ENCODE data around the gene TCERG1L.
A peak's percentile ranks its signal among the peaks of the same experiment; 100 is the strongest.
"Not testable (repeated sequence)": the region's sequence is repeated elsewhere in the genome, so short reads cannot be mapped to it uniquely, and the experiment has no call there.

Gene TCERG1L

GRCh38 chr10:131311661-131312477, at the start of gene TCERG1L:
TSS of gene TCERG1L (minus strand) at chr10:131311721. CDS start at chr10:131311635, 86 bp downstream.
- no peak for DNase-seq (ENCODE audit: low spot score)

- DNase-seq (ENCODE audit: low spot score): no peak
These were observed 47.4 kb upstream of the TCERG1L start for GRCh38 chr10:131358741-131359442.

GRCh38 chr10:131356442-131356841, 44.9 kb upstream of the TCERG1L start:
- no peak for DNase-seq (ENCODE audit: low spot score)

DNA sequence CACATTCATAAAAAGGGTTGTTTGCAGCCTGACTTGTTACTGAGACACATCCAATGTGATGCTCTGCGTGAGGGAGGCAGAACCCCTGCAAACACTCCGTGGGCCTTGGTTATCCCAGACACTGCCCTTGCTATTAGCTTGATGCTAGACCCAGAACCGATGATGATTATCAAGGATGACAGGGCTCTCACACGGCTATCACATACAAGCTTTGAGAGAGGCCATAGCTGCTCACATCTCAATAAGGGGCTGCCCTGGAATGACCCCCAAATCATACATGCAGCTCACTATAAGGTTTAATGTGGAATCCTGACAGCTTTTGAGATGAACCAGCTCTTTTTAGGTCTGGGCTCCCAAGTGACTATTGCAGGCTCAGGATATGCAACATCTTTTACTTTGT, 44.4 kb upstream of the TCERG1L start:
- no peak for DNase-seq (ENCODE audit: low spot score)

- no peak for DNase-seq (ENCODE audit: low spot score)
These were observed 43.5 kb upstream of the TCERG1L start for GRCh38 chr10:131355056-131355455.

DNA sequence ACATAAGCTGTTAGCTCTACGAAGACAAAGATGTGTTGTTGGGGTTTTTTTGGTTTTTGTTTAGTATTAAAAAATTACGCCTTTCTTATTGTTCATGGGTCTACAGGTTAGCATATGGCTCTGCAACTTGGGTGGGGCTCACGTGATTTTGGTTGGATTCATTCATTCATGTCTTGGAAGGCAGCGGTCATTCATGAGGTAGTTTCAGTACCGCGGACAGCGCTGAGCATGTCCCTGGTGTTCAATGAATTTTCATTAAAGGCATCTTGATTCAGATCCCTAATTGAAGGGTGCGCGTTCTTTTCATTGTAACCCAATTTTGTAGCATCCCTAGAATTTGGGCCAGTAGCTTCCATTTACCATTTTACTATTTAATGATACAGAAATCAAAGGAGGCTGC, 42.9 kb upstream of the TCERG1L start:
- DNase-seq (ENCODE audit: low spot score): no peak

DNA sequence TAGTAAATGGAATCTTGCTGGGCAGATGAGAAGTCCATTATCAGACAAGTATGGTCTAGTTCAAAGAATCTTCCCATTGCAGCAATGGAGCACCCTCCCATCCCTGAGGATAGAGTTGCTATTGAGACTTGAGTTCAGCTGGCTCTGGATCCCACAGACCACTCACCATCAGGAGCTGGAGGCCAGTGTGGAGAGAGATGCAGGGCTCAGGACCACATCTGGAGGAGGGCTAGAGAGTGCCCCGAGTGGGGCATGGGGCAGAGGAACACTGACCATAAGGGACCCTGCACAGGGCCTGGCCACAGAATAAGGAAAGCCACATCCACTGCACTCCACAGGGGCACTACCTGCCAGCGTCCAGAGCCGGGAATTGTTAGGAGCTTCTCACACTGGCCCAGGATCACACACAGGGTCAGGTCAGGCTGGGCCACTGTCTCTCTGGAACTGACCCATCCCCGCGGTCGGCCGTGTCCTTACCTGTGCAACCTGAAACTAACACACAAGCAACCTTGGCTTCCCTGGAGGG, 41.3 kb upstream of the TCERG1L start:
- no peak for DNase-seq (ENCODE audit: low spot score)

DNA sequence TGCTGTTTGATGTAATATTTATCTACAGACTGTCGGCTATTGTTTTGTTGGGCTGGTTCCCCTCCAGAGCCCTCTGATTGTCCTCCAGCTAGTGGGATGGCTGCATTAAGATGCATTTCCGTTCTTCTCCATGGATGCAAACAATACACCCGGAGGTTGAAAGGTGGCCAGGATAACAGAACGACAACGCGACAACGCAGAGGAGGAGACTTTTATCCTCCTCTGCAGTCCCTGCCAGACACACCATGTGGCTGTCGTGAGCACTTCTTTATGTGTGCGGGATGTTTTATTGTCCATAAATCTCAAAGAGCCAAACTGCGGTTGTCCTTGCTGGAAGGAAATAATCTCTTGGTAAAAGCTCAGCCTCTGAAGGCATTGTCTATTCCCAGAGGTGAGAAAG, 39.1 kb upstream of the TCERG1L start:
- DNase-seq (ENCODE audit: low spot score): no peak

DNA sequence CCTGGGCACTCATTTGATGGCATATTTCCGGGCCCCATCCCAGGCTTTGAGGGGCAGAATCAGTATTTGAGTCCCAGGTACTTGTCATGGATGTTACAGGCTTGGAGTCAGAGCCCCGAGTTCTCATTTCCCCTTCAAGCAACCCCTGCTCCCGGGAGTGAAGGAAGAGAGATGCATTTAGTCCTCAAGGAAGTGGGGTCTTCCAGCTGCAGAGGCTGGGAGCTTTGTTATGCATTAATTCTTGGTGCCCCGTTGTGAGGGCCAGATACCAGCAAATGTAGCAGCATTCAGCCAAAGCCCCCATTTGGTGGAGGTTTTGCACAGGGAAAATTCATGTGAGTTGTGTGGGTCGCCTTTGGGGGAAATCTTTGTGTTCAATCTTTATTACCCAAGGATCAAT, 38.7 kb upstream of the TCERG1L start:
- no peak for DNase-seq (ENCODE audit: low spot score)

DNA sequence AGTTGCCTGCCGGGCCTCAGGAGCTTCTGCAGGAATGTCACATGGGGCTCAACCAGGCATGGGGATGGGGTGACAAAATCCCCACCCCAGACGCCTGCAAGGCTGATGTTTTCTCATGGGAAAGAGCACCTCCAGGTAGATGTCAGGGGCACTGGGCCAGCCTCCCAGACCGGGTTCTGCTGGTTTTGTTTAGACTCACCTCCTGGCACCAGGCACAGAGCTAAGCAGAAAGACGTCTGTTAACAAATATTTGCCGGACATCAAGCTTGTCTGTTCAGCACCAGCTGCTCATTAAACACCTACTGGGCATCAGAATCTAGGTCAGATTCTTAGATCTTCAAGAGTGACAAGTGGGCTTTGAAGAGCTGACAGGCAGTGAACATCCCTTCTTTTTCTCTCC, 34.9 kb upstream of the TCERG1L start:
- DNase-seq (ENCODE audit: low spot score): peak; percentile 38

GRCh38 chr10:131345691-131346090, 34.2 kb upstream of the TCERG1L start:
- DNase-seq (ENCODE audit: low spot score): no peak

GRCh38 chr10:131344747-131345146, 33.2 kb upstream of the TCERG1L start:
- no peak for DNase-seq (ENCODE audit: low spot score)

- DNase-seq (ENCODE audit: low spot score): no peak
These were observed 26.2 kb upstream of the TCERG1L start for GRCh38 chr10:131337741-131338140.

GRCh38 chr10:131332821-131333220, 21.3 kb upstream of the TCERG1L start:
- DNase-seq (ENCODE audit: low spot score): no peak

- DNase-seq (ENCODE audit: low spot score): no peak
These were observed 12.4 kb upstream of the TCERG1L start for GRCh38 chr10:131323880-131324279.

- no peak for DNase-seq (ENCODE audit: low spot score)
These were observed 11.5 kb upstream of the TCERG1L start for GRCh38 chr10:131323025-131323424.

DNA sequence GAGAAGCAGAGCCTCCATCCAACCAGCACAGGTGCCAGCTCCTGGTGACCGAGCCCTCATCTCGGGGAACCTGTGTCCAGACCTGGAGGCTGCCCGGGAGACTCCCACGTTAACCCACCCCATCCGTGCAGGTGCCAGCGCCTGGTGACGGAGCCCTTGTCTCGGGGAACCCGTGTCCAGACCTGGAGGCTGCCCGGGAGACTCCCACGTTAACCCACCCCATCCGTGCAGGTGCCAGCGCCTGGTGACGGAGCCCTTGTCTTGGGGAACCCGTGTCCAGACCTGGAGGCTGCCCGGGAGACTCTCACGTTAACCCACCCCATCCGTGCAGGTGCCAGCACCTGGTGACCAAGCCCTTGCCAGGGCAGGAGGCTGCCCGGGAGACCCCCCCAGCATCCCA, 11.1 kb upstream of the TCERG1L start:
- not testable (repeated sequence) for DNase-seq (ENCODE audit: low spot score)

- DNase-seq (ENCODE audit: low spot score): no peak
These were observed 9.5 kb upstream of the TCERG1L start for GRCh38 chr10:131320860-131321604.

DNA sequence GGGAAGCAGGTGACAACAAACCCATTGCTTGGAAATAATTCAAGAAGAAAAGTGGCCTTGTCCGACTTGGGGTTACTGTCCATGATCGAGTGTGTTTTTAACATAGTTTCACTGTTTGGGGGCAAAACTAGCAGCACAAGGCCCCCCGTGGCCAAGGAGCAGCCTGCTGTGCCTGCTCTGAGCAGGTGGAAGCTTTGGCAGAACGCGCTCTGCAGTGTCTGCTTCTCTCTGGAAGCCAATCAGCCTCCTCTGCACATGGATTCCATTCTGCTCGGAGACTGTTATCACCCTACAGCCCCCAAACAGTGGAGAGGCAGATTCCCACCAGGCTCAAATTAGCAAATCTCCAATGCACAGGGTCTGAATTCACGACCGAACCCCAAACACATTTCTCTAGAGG, 7.3 kb upstream of the TCERG1L start:
- no peak for DNase-seq (ENCODE audit: low spot score)

- no peak for DNase-seq (ENCODE audit: low spot score)
These were observed 6.8 kb upstream of the TCERG1L start for GRCh38 chr10:131318291-131318690.

- DNase-seq (ENCODE audit: low spot score): no peak
These were observed 5.0 kb upstream of the TCERG1L start for GRCh38 chr10:131316321-131317075.

GRCh38 chr10:131315344-131315743, 3.8 kb upstream of the TCERG1L start:
- DNase-seq (ENCODE audit: low spot score): no peak

Data from cerebellar cortex (tissue), 1 donor.